ENCODE measurements around the gene GRIFIN. TPM values are rescaled to one million over a fixed set of nuclear protein-coding genes. Genes with fewer than 3 reads are reported as not detected.

The GRIFIN gene
- total RNA-seq, 1 donor = not detected

GRCh38 chr7:2511769-2512168 is 35.6 kb upstream of the GRIFIN start:
- H3K4me2 ChIP-seq (ENCODE audit: insufficient read depth, low read length) = no peak overlapping the region
- H2AFZ ChIP-seq (ENCODE audit: low read length) = no peak overlapping the region
- H3K27ac ChIP-seq (ENCODE audit: low read depth, low read length) = no peak overlapping the region

GRCh38 chr7:2510909-2511768 is 34.9 kb upstream of the GRIFIN start:
- H3K4me3 ChIP-seq (ENCODE audit: insufficient read depth, low read length) = no peak overlapping the region
- peaks cover 20% of the 10 kb centered on the region for H3K4me1 ChIP-seq (ENCODE audit: insufficient read depth, low read length)
- no peaks in the 10 kb centered on the region for H3K79me2 ChIP-seq (ENCODE audit: insufficient read depth, low read length)
- H2AFZ ChIP-seq (ENCODE audit: low read length) = no peak overlapping the region
- H3K36me3 ChIP-seq (ENCODE audit: insufficient read depth, low read length) = no peaks in the 10 kb centered on the region
- no peaks in the 10 kb centered on the region for H4K20me1 ChIP-seq (ENCODE audit: insufficient read depth, low read length)
- DNase-seq (ENCODE audit: insufficient read length, low spot score, missing footprints) = no peak
- no peaks in the 10 kb centered on the region for H3K27me3 ChIP-seq (ENCODE audit: insufficient read depth, low read length)
- H3K4me2 ChIP-seq (ENCODE audit: insufficient read depth, low read length) = no peak overlapping the region
- H3K9me3 ChIP-seq (ENCODE audit: low read depth, low read length) = no peaks in the 10 kb centered on the region
- H3K27ac ChIP-seq (ENCODE audit: low read depth, low read length) = no peak overlapping the region
- TF ChIP-seq CTCF (IDR thresholded peaks at IDR 0.05; ENCODE audit: extremely low read depth, low read depth, low read length) = no peak

More at GRCh38 chr7:2511769-2512168, 35.6 kb upstream of the GRIFIN start:
- Histone ChIP-seq H3K27me3 (ENCODE audit: insufficient read depth, low read length) (no peaks in the 10 kb centered on the region), H4K20me1 (ENCODE audit: insufficient read depth, low read length) (no peaks in the 10 kb centered on the region), H3K4me3 (ENCODE audit: insufficient read depth, low read length) (no peak overlapping the region), H3K79me2 (ENCODE audit: insufficient read depth, low read length) (no peaks in the 10 kb centered on the region), H3K9me3 (ENCODE audit: low read depth, low read length) (no peaks in the 10 kb centered on the region), H3K4me1 (ENCODE audit: insufficient read depth, low read length) (peaks cover 26% of the 10 kb centered on the region), H3K36me3 (ENCODE audit: insufficient read depth, low read length) (no peaks in the 10 kb centered on the region)
- no peak for DNase-seq (ENCODE audit: insufficient read length, low spot score, missing footprints)
- TF ChIP-seq CTCF (IDR thresholded peaks at IDR 0.05; ENCODE audit: extremely low read depth, low read depth, low read length) = no peak

GRCh38 chr7:2510130-2510776 is 34.1 kb upstream of the GRIFIN start:
- H3K27me3 ChIP-seq (ENCODE audit: insufficient read depth, low read length) = no peaks in the 10 kb centered on the region
- no peak for DNase-seq (ENCODE audit: insufficient read length, low spot score, missing footprints)
- no peaks in the 10 kb centered on the region for H3K9me3 ChIP-seq (ENCODE audit: low read depth, low read length)
- no peaks in the 10 kb centered on the region for H3K36me3 ChIP-seq (ENCODE audit: insufficient read depth, low read length)
- H4K20me1 ChIP-seq (ENCODE audit: insufficient read depth, low read length) = no peaks in the 10 kb centered on the region
- H3K4me2 ChIP-seq (ENCODE audit: insufficient read depth, low read length) = no peak overlapping the region
- H3K4me3 ChIP-seq (ENCODE audit: insufficient read depth, low read length) = no peak overlapping the region
- no peaks in the 10 kb centered on the region for H3K79me2 ChIP-seq (ENCODE audit: insufficient read depth, low read length)
- no peak overlapping the region for H2AFZ ChIP-seq (ENCODE audit: low read length)
- no peak overlapping the region for H3K27ac ChIP-seq (ENCODE audit: low read depth, low read length)
- TF ChIP-seq CTCF (IDR thresholded peaks at IDR 0.05; ENCODE audit: extremely low read depth, low read depth, low read length) = no peak
- peaks cover 14% of the 10 kb centered on the region for H3K4me1 ChIP-seq (ENCODE audit: insufficient read depth, low read length)

- Histone ChIP-seq H3K4me1 (ENCODE audit: insufficient read depth, low read length) (peaks cover 14% of the 10 kb centered on the region), H3K4me2 (ENCODE audit: insufficient read depth, low read length) (no peak overlapping the region), H2AFZ (ENCODE audit: low read length) (no peak overlapping the region), H3K9me3 (ENCODE audit: low read depth, low read length) (no peaks in the 10 kb centered on the region), H3K36me3 (ENCODE audit: insufficient read depth, low read length) (no peaks in the 10 kb centered on the region), H4K20me1 (ENCODE audit: insufficient read depth, low read length) (no peaks in the 10 kb centered on the region), H3K27ac (ENCODE audit: low read depth, low read length) (no peak overlapping the region), H3K79me2 (ENCODE audit: insufficient read depth, low read length) (no peaks in the 10 kb centered on the region), H3K4me3 (ENCODE audit: insufficient read depth, low read length) (no peak overlapping the region), H3K27me3 (ENCODE audit: insufficient read depth, low read length) (no peaks in the 10 kb centered on the region)
- no peak for DNase-seq (ENCODE audit: insufficient read length, low spot score, missing footprints)
- TF ChIP-seq CTCF (IDR thresholded peaks at IDR 0.05; ENCODE audit: extremely low read depth, low read depth, low read length) = no peak
These were observed 33.2 kb upstream of the GRIFIN start for GRCh38 chr7:2509298-2509906.
